ENCODE measurements around the gene LRRC51.

Gene LRRC51

DNA sequence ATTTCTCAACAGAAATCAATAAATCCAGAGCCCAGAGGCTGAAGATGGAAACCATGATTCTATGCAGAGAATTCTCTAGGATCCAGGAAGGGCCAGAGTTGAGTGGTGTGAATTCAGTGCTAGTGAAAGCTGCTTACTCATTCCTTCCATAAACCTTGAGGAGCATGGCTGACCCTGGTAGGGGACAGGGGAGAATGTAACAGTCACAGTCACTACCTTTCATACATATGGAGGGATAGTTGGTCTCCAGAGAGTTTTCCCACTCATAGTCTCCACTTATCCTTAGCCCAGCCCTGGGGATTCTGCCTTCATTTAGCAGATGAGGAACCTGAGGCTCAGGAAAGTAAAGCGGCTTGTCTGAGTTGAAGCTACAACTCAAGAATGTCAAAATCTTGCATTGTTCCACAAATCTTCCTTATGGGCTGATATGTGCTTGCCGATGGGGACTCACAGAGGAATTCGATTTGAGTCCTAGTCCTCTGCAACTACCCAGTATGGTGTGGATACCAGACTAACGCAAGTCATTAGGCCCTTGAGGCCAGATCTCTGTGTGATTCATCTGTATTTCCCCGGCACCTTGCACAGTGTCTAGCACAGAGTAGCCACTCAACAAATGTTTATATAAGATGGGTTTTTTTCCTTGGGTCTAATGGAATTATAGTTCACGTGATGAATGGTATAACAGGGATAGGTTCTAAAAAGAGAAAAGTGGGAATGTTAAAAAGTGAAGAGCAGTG lies 35.5 kb downstream of the LRRC51 start:
- TF ChIP-seq POLR2AphosphoS5 (IDR thresholded peaks at IDR 0.05; ENCODE audit: low read depth, low read length): no peak
- no peak for TF ChIP-seq FOXP2 (optimal IDR thresholded peaks at IDR 0.05; ENCODE audit: borderline replicate concordance, extremely low read depth, extremely low read length, insufficient read depth)
- no peak for TF ChIP-seq TAF1 (IDR thresholded peaks at IDR 0.05; ENCODE audit: borderline replicate concordance, insufficient read depth, low read length)

DNA sequence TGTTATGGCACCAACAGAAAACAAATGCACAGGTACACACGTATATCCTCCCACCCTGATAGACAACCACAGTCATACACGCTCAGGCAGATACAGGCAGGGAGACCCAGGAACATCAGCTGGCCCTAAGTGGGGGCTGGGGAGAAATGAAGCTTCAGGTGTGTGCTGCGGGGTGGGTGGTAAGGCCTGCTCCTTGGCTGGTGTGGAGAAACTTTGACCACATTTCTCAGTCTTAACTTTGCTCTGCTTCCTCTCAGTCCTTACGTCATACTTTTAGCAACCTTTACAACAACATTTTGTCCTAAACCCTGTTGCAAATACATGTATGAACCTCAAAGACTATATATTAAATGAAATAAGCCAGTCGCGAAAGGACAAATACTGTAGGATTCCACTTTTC lies 38.5 kb downstream of the LRRC51 start:
- TF ChIP-seq TAF1 (IDR thresholded peaks at IDR 0.05; ENCODE audit: borderline replicate concordance, insufficient read depth, low read length): no peak
- TF ChIP-seq, protein P1, sequence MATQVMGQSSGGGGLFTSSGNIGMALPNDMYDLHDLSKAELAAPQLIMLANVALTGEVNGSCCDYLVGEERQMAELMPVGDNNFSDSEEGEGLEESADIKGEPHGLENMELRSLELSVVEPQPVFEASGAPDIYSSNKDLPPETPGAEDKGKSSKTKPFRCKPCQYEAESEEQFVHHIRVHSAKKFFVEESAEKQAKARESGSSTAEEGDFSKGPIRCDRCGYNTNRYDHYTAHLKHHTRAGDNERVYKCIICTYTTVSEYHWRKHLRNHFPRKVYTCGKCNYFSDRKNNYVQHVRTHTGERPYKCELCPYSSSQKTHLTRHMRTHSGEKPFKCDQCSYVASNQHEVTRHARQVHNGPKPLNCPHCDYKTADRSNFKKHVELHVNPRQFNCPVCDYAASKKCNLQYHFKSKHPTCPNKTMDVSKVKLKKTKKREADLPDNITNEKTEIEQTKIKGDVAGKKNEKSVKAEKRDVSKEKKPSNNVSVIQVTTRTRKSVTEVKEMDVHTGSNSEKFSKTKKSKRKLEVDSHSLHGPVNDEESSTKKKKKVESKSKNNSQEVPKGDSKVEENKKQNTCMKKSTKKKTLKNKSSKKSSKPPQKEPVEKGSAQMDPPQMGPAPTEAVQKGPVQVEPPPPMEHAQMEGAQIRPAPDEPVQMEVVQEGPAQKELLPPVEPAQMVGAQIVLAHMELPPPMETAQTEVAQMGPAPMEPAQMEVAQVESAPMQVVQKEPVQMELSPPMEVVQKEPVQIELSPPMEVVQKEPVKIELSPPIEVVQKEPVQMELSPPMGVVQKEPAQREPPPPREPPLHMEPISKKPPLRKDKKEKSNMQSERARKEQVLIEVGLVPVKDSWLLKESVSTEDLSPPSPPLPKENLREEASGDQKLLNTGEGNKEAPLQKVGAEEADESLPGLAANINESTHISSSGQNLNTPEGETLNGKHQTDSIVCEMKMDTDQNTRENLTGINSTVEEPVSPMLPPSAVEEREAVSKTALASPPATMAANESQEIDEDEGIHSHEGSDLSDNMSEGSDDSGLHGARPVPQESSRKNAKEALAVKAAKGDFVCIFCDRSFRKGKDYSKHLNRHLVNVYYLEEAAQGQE (IDR thresholded peaks at IDR 0.05; ENCODE audit: insufficient read depth in 1 of 2, low read depth in 2 of 2, low read length in 2 of 2): no peak

DNA sequence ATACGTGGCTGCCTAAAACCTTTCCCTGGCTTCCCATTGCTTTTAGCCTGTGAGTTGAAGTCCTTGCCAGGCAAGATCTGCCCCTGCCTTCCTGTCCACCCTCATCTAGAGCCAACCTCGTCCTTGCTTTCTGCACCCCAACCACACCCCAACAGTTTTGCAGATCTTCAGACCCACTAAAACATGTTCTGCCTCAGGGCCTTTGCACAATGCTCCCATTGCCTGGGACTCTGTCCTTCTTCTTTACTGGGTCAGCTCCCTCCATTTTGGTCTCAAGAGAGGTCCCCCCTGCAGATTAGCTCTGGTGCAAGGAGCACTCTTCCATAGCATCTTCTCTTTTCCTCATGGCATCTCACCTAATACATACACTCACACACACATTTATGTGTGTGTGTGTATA lies 40.3 kb downstream of the LRRC51 start:
- TF ChIP-seq POLR2AphosphoS5 (IDR thresholded peaks at IDR 0.05; ENCODE audit: low read depth, low read length): no peak
- TF ChIP-seq FOXP2 (optimal IDR thresholded peaks at IDR 0.05; ENCODE audit: borderline replicate concordance, extremely low read depth, extremely low read length, insufficient read depth): no peak
- no peak for TF ChIP-seq TAF1 (IDR thresholded peaks at IDR 0.05; ENCODE audit: borderline replicate concordance, insufficient read depth, low read length)
- TF ChIP-seq, protein P1 (IDR thresholded peaks at IDR 0.05; ENCODE audit: insufficient read depth in 1 of 2, low read depth in 2 of 2, low read length in 2 of 2): no peak
- TF ChIP-seq SIN3A (IDR thresholded peaks at IDR 0.05; ENCODE audit: borderline replicate concordance, insufficient read depth, low read length): no peak

DNA sequence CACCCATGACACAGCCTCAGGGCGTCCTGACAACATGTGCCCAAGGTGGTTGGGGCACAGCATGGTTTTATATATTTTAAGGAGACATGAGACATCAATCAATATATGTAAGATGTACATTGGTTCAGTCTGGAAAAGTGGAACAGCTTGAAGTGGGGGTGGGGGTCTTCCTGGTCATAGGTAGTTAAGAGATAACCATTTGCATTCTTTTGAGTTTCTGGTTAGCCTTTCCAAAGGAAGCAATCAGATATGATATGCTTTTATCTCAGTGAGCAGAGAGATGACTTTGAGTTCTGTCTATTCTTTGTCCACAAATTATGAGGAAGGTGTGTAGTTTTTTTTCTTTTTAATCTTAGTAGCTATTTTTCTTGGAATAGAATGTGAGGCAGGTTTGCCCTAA lies 42.0 kb downstream of the LRRC51 start:
- no peak for TF ChIP-seq TAF1 (IDR thresholded peaks at IDR 0.05; ENCODE audit: borderline replicate concordance, insufficient read depth, low read length)
- TF ChIP-seq, protein P1 (IDR thresholded peaks at IDR 0.05; ENCODE audit: insufficient read depth in 1 of 2, low read depth in 2 of 2, low read length in 2 of 2): no peak
- no peak for TF ChIP-seq FOXP2 (optimal IDR thresholded peaks at IDR 0.05; ENCODE audit: borderline replicate concordance, extremely low read depth, extremely low read length, insufficient read depth)
- TF ChIP-seq SIN3A (IDR thresholded peaks at IDR 0.05; ENCODE audit: borderline replicate concordance, insufficient read depth, low read length): no peak
- TF ChIP-seq POLR2AphosphoS5 (IDR thresholded peaks at IDR 0.05; ENCODE audit: low read depth, low read length): no peak

DNA sequence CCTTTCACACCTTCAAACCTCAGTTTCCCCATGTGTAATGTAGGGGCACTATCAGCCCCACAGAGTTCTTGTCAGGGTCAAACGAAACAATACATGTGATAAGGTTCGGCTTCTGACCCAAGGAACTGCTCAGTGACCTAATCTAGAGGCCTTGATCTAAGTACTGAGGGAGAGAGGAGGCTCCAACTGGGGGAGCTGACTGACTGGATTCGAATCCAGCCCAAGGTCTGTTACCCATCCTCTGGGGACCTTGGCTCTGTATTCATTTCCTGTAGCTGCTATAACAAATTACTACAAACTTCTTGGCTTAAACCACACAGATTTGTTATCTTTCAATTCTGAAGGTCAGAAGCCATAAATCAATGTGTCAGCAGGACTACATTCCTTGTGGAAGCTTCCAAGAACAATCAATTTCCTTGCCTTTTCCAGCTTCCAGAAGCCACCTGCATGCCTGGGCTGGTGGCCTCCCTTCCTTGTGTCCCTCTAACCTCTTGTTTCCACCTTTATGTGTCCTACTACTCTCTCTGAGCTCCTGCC lies 42.5 kb downstream of the LRRC51 start:
- TF ChIP-seq, protein P1 (IDR thresholded peaks at IDR 0.05; ENCODE audit: insufficient read depth in 1 of 2, low read depth in 2 of 2, low read length in 2 of 2): no peak
- TF ChIP-seq TAF1 (IDR thresholded peaks at IDR 0.05; ENCODE audit: borderline replicate concordance, insufficient read depth, low read length): no peak
- TF ChIP-seq SIN3A (IDR thresholded peaks at IDR 0.05; ENCODE audit: borderline replicate concordance, insufficient read depth, low read length): no peak
- no peak for TF ChIP-seq POLR2AphosphoS5 (IDR thresholded peaks at IDR 0.05; ENCODE audit: low read depth, low read length)
- no peak for TF ChIP-seq FOXP2 (optimal IDR thresholded peaks at IDR 0.05; ENCODE audit: borderline replicate concordance, extremely low read depth, extremely low read length, insufficient read depth)
